ENCODE results near the gene ADCY5.

DNA sequence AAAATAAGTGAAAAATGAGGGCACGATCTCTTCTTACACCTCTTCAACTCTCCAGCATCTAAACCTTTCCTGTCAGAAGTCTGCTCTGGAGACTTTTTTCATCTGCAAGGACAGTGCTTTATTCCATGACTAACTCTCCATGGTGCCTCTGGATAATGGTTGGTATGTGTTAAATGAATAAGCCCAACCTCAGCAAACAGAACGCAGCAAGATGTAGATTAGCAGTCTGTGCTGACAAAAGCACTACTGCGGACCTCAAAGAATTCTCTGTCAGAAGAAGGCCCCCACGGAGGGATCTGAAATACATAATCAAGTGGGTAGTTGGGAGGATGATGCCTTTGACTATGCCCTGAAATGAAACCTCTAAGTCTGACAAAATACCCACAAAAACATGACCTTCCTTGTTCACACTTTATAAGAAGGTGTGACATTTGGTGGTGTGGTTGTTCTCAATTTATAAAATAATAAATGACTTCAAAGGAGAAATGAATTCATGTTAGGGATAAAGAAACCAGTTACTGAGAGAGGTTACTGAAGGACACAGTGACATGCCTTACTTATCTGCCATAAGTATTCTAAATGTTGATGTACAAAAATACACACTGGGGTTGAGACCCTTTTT, 43.2 kb upstream of the ADCY5 start:
- TF ChIP-seq, protein P1, sequence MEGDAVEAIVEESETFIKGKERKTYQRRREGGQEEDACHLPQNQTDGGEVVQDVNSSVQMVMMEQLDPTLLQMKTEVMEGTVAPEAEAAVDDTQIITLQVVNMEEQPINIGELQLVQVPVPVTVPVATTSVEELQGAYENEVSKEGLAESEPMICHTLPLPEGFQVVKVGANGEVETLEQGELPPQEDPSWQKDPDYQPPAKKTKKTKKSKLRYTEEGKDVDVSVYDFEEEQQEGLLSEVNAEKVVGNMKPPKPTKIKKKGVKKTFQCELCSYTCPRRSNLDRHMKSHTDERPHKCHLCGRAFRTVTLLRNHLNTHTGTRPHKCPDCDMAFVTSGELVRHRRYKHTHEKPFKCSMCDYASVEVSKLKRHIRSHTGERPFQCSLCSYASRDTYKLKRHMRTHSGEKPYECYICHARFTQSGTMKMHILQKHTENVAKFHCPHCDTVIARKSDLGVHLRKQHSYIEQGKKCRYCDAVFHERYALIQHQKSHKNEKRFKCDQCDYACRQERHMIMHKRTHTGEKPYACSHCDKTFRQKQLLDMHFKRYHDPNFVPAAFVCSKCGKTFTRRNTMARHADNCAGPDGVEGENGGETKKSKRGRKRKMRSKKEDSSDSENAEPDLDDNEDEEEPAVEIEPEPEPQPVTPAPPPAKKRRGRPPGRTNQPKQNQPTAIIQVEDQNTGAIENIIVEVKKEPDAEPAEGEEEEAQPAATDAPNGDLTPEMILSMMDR (IDR thresholded peaks at IDR 0.05 in 2 of 3, conservative IDR thresholded peaks at IDR 0.05 in 1 of 3; ENCODE audit: borderline replicate concordance in 1 of 3, insufficient read depth in 1 of 3, low read depth in 2 of 3, low read length in 2 of 3), result no peak
- TF ChIP-seq POLR2AphosphoS5 (IDR thresholded peaks at IDR 0.05; ENCODE audit: low read depth, low read length) (no peak), EZH2 (IDR thresholded peaks at IDR 0.05) (no peak), RAD21 (IDR thresholded peaks at IDR 0.05; ENCODE audit: low read depth) (no peak), FOSL1 (IDR thresholded peaks at IDR 0.05; ENCODE audit: low read depth) (no peak), CEBPB (IDR thresholded peaks at IDR 0.05; ENCODE audit: low read depth) (no peak), ELF1 (IDR thresholded peaks at IDR 0.05; ENCODE audit: borderline replicate concordance, low read depth) (no peak), JUND (IDR thresholded peaks at IDR 0.05) (no peak), POLR2A (IDR thresholded peaks at IDR 0.05; ENCODE audit: borderline replicate concordance, extremely low read depth, insufficient read depth, insufficient read length) (no peak), YY1 (IDR thresholded peaks at IDR 0.05; ENCODE audit: extremely low read depth, insufficient replicate concordance, low read depth, low read length) (no peak), SP1 (IDR thresholded peaks at IDR 0.05; ENCODE audit: low read depth) (no peak), TCF7L2 (IDR thresholded peaks at IDR 0.05; ENCODE audit: borderline replicate concordance, extremely low read depth, insufficient read depth, insufficient read length) (no peak)
- TF ChIP-seq, protein P2, sequence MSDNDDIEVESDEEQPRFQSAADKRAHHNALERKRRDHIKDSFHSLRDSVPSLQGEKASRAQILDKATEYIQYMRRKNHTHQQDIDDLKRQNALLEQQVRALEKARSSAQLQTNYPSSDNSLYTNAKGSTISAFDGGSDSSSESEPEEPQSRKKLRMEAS (IDR thresholded peaks at IDR 0.05), result no peak
